ENCODE measurements around the gene ZMIZ1. TPM values are rescaled to one million over a fixed set of nuclear protein-coding genes. Genes with fewer than 3 reads are reported as not detected.

The ZMIZ1 gene
- total RNA-seq, 1 experiment from 2014 or later = 23.5 TPM

GRCh38 chr10:79155301-79156081 lies 86.7 kb downstream of the ZMIZ1 start:
- intact Hi-C loops (cut with micrococcal nuclease; ENCODE audit: unreplicated experiment) = no loop called here

GRCh38 chr10:79156334-79157274 lies 87.8 kb downstream of the ZMIZ1 start:
- H3K27ac Mint-ChIP-seq (ENCODE audit: unreplicated experiment) = peak overlapping the region; percentile 43
- no peak for TF ChIP-seq CTCF (IDR thresholded peaks at IDR 0.05; ENCODE audit: unreplicated experiment)
- H3K36me3 Mint-ChIP-seq (ENCODE audit: insufficient read depth, unreplicated experiment) = peaks cover 20% of the 10 kb centered on the region
- H3K4me3 Mint-ChIP-seq (ENCODE audit: low read depth, unreplicated experiment) = peak overlapping the region; percentile 3
- no TSS peak for BruUV-seq (replicated peaks)
- peaks cover 59% of the 10 kb centered on the region for H3K4me1 Mint-ChIP-seq (ENCODE audit: low read depth, unreplicated experiment)
- intact Hi-C loops (cut with micrococcal nuclease; ENCODE audit: unreplicated experiment) = no loop called here
- DNase-seq = no peak
- no peaks in the 10 kb centered on the region for H3K27me3 Mint-ChIP-seq (ENCODE audit: unreplicated experiment)
- no peaks in the 10 kb centered on the region for H3K9me3 Mint-ChIP-seq (ENCODE audit: low read depth, unreplicated experiment)
- CTCF ChIA-PET = interaction anchor here (0.6 to 1.3 kb wide), 7 partner anchors 7 to 1207 kb away, joined by 3 to 7 read pairs (median 4); no protein-coding TSS in a partner anchor

More at GRCh38 chr10:79155301-79156081, 86.7 kb downstream of the ZMIZ1 start:
- Mint-ChIP-seq H3K9me3 (ENCODE audit: low read depth, unreplicated experiment) (no peaks in the 10 kb centered on the region), H3K4me1 (ENCODE audit: low read depth, unreplicated experiment) (peaks cover 62% of the 10 kb centered on the region), H3K27me3 (ENCODE audit: unreplicated experiment) (no peaks in the 10 kb centered on the region), H3K36me3 (ENCODE audit: insufficient read depth, unreplicated experiment) (peaks cover 27% of the 10 kb centered on the region), H3K4me3 (ENCODE audit: low read depth, unreplicated experiment) (no peak overlapping the region), H3K27ac (ENCODE audit: unreplicated experiment) (no peak overlapping the region)
- no peak for TF ChIP-seq CTCF (IDR thresholded peaks at IDR 0.05; ENCODE audit: unreplicated experiment)
- DNase-seq = no peak
- no TSS peak for BruUV-seq (replicated peaks)
- CTCF ChIA-PET = no interaction called here

GRCh38 chr10:79158004-79158340 lies 89.2 kb downstream of the ZMIZ1 start:
- Mint-ChIP-seq H3K9me3 (ENCODE audit: low read depth, unreplicated experiment) (no peaks in the 10 kb centered on the region), H3K4me3 (ENCODE audit: low read depth, unreplicated experiment) (no peak overlapping the region), H3K36me3 (ENCODE audit: insufficient read depth, unreplicated experiment) (peaks cover 14% of the 10 kb centered on the region), H3K27me3 (ENCODE audit: unreplicated experiment) (no peaks in the 10 kb centered on the region), H3K4me1 (ENCODE audit: low read depth, unreplicated experiment) (peaks cover 53% of the 10 kb centered on the region), H3K27ac (ENCODE audit: unreplicated experiment) (peak overlapping the region; percentile 43)
- no peak for TF ChIP-seq CTCF (IDR thresholded peaks at IDR 0.05; ENCODE audit: unreplicated experiment)
- intact Hi-C loops (cut with micrococcal nuclease; ENCODE audit: unreplicated experiment) = no loop called here
- CTCF ChIA-PET = interaction anchor here (0.5 to 1.3 kb wide), 9 partner anchors 8 to 1097 kb away, joined by 3 to 6 read pairs (median 3); no protein-coding TSS in a partner anchor
- no peak for DNase-seq
- BruUV-seq (replicated peaks) = no TSS peak

GRCh38 chr10:79158402-79159097 lies 89.8 kb downstream of the ZMIZ1 start:
- peaks cover 57% of the 10 kb centered on the region for H3K4me1 Mint-ChIP-seq (ENCODE audit: low read depth, unreplicated experiment)
- H3K27me3 Mint-ChIP-seq (ENCODE audit: unreplicated experiment) = no peaks in the 10 kb centered on the region
- CTCF ChIA-PET = interaction anchor here (0.5 to 1.3 kb wide), 7 partner anchors 8 to 1097 kb away, joined by 3 to 6 read pairs (median 3); no protein-coding TSS in a partner anchor
- no peak for DNase-seq
- H3K36me3 Mint-ChIP-seq (ENCODE audit: insufficient read depth, unreplicated experiment) = peaks cover 18% of the 10 kb centered on the region
- intact Hi-C loops (cut with micrococcal nuclease; ENCODE audit: unreplicated experiment) = no loop called here
- no TSS peak for BruUV-seq (replicated peaks)
- no peak overlapping the region for H3K4me3 Mint-ChIP-seq (ENCODE audit: low read depth, unreplicated experiment)
- H3K9me3 Mint-ChIP-seq (ENCODE audit: low read depth, unreplicated experiment) = no peaks in the 10 kb centered on the region
- no peak overlapping the region for H3K27ac Mint-ChIP-seq (ENCODE audit: unreplicated experiment)
- no peak for TF ChIP-seq CTCF (IDR thresholded peaks at IDR 0.05; ENCODE audit: unreplicated experiment)

All from Calu3 (cell line).